Measurements from ENCODE around the gene HAPLN2.

Gene HAPLN2

DNA sequence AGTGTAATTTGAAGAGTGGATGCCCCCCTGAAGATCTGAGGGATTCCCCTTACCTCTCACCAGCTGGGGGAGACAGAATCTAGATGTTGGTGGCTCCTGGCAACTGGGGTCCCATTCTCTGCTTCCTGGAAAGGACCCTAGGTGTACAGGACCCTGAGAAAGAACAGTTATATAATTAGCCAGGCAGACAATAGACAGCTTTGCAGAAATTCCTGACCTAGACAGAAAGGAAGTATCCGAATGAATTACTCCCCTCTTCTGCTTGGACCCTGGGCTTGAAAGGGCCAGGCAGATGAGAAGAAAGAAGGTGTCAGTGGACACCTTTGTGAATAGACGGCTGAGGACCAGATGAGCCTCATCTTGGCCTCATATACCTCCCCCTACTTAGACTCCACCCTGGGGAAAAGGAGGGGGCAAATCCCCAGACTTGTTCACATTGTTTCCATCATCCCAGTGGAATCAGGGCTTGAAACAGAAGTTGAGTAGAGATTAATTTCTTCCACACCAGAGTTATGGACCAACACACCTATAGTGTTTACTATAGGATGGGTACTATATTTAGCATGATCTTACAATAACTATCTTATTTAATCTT, 45.1 kb upstream of the HAPLN2 start:
- Histone ChIP-seq H3K79me1 (ENCODE audit: low read length) (peaks cover 2% of the 10 kb centered on the region), H3K9me3 (ENCODE audit: insufficient read depth, low read depth, low read length) (no peaks in the 10 kb centered on the region), H3K23ac (ENCODE audit: low read length) (no peak overlapping the region), H3K4me1 (ENCODE audit: control insufficient read depth in 1 of 2, insufficient read depth in 2 of 2, low read length in 2 of 2) (peaks cover 0 to 3% of the 10 kb centered on the region in 2 experiments), H2BK120ac (ENCODE audit: insufficient read depth, low read length, poor library complexity) (no peak overlapping the region), H2BK12ac (ENCODE audit: low read length) (no peak overlapping the region), H3K14ac (ENCODE audit: low read length) (no peak overlapping the region), H3K27me3 (ENCODE audit: insufficient read depth, low read length) (no peaks in the 10 kb centered on the region), H3K27ac (ENCODE audit: low read depth, low read length) (no peak overlapping the region), H2AK5ac (ENCODE audit: low read length) (no peak overlapping the region), H3K79me2 (ENCODE audit: control insufficient read depth, insufficient read depth, low read length, poor library complexity) (peaks cover 5% of the 10 kb centered on the region), H4K91ac (ENCODE audit: low read depth, low read length) (no peak overlapping the region), H3K18ac (ENCODE audit: low read length) (no peak overlapping the region), H3K4ac (ENCODE audit: low read depth, low read length) (no peak overlapping the region), H4K8ac (ENCODE audit: low read depth, low read length) (no peak overlapping the region), H3K9ac (ENCODE audit: low read length) (no peak overlapping the region), H3K4me3 (ENCODE audit: low read depth, low read length) (no peak overlapping the region), H3K4me2 (ENCODE audit: low read length) (no peak overlapping the region), H4K12ac (ENCODE audit: low read depth, low read length) (no peak overlapping the region), H2BK5ac (ENCODE audit: low read depth, low read length, poor library complexity) (no peak overlapping the region), H2AFZ (ENCODE audit: insufficient read depth, low read length, poor library complexity) (no peak overlapping the region), H3K36me3 (ENCODE audit: control insufficient read depth in 1 of 2, insufficient read depth in 2 of 2, low read length in 2 of 2) (peaks cover 2% of the 10 kb centered on the region in 2 experiments)
- no CpG with 5 or more reads among the region's 2 CpGs for WGBS (ENCODE audit: extremely low coverage, insufficient coverage, insufficient read length)
- no peak for DNase-seq

DNA sequence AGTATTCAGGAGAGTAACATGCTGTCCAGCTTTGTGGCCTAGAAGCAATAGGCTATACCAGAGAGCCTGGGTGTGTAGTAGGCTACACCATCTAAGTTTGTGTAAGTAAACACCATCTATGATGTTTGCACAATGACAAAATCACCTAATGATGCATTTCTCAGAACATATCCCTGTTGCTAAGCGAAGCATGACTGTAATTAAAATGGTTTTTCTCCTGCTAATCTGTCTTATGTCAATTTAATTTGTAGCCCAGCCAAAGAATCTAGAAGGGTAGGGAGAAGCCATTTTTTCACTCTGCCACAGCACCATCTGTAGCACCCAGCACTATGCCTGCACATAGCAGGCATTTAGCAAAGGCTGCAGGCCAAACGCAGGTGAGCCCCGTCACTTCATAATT, 41.7 kb upstream of the HAPLN2 start:
- Histone ChIP-seq H3K14ac (ENCODE audit: low read length) (no peak overlapping the region), H3K79me1 (ENCODE audit: low read length) (no peaks in the 10 kb centered on the region), H3K4me3 (ENCODE audit: low read depth, low read length) (no peak overlapping the region), H2BK5ac (ENCODE audit: low read depth, low read length, poor library complexity) (no peak overlapping the region), H3K36me3 (ENCODE audit: control insufficient read depth in 1 of 2, insufficient read depth in 2 of 2, low read length in 2 of 2) (no peaks in the 10 kb centered on the region), H3K27ac (ENCODE audit: low read depth, low read length) (no peak overlapping the region), H3K18ac (ENCODE audit: low read length) (no peak overlapping the region), H3K23ac (ENCODE audit: low read length) (no peak overlapping the region), H3K9ac (ENCODE audit: low read length) (no peak overlapping the region), H3K79me2 (ENCODE audit: control insufficient read depth, insufficient read depth, low read length, poor library complexity) (no peaks in the 10 kb centered on the region), H2BK120ac (ENCODE audit: insufficient read depth, low read length, poor library complexity) (no peak overlapping the region), H3K4ac (ENCODE audit: low read depth, low read length) (no peak overlapping the region), H3K27me3 (ENCODE audit: insufficient read depth, low read length) (no peaks in the 10 kb centered on the region), H2AK5ac (ENCODE audit: low read length) (no peak overlapping the region), H3K4me1 (ENCODE audit: control insufficient read depth in 1 of 2, insufficient read depth in 2 of 2, low read length in 2 of 2) (no peaks in the 10 kb centered on the region), H3K4me2 (ENCODE audit: low read length) (no peak overlapping the region), H2BK12ac (ENCODE audit: low read length) (no peak overlapping the region), H2AFZ (ENCODE audit: insufficient read depth, low read length, poor library complexity) (no peak overlapping the region), H4K12ac (ENCODE audit: low read depth, low read length) (no peak overlapping the region), H4K8ac (ENCODE audit: low read depth, low read length) (no peak overlapping the region), H3K9me3 (ENCODE audit: insufficient read depth, low read depth, low read length) (no peaks in the 10 kb centered on the region), H4K91ac (ENCODE audit: low read depth, low read length) (no peak overlapping the region)
- no CpG with 5 or more reads among the region's 3 CpGs for WGBS (ENCODE audit: extremely low coverage, insufficient coverage, insufficient read length)
- no peak for DNase-seq

DNA sequence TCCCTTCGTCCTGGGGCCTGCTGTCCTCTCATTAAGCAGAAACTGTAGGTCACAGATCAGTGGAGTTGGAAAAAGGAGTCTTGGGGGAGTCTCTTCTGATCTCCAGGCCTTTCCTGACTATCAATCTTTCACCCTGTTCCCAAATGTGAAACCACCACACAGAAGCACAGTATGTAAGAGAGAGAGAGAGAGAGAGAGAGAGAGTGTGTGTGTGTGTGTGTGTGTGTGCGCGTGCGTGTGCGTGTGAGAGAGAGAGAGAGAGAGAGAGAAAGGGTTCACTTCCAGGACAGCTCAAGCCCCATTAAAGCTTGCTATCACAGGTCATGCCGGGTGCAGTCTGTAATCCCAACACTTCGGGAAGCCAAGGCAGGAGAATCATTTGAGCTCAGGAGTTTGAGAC, 41.2 kb upstream of the HAPLN2 start:
- Histone ChIP-seq H3K27ac (ENCODE audit: low read depth, low read length) (no peak overlapping the region), H3K79me1 (ENCODE audit: low read length) (no peaks in the 10 kb centered on the region), H2AFZ (ENCODE audit: insufficient read depth, low read length, poor library complexity) (no peak overlapping the region), H3K14ac (ENCODE audit: low read length) (no peak overlapping the region), H2AK5ac (ENCODE audit: low read length) (no peak overlapping the region), H3K9me3 (ENCODE audit: insufficient read depth, low read depth, low read length) (no peaks in the 10 kb centered on the region), H3K4me2 (ENCODE audit: low read length) (no peak overlapping the region), H3K36me3 (ENCODE audit: control insufficient read depth in 1 of 2, insufficient read depth in 2 of 2, low read length in 2 of 2) (no peaks in the 10 kb centered on the region), H4K91ac (ENCODE audit: low read depth, low read length) (no peak overlapping the region), H4K12ac (ENCODE audit: low read depth, low read length) (no peak overlapping the region), H2BK120ac (ENCODE audit: insufficient read depth, low read length, poor library complexity) (no peak overlapping the region), H2BK5ac (ENCODE audit: low read depth, low read length, poor library complexity) (no peak overlapping the region), H2BK12ac (ENCODE audit: low read length) (no peak overlapping the region), H3K9ac (ENCODE audit: low read length) (no peak overlapping the region), H3K4ac (ENCODE audit: low read depth, low read length) (no peak overlapping the region), H3K27me3 (ENCODE audit: insufficient read depth, low read length) (no peaks in the 10 kb centered on the region), H3K23ac (ENCODE audit: low read length) (no peak overlapping the region), H4K8ac (ENCODE audit: low read depth, low read length) (no peak overlapping the region), H3K4me3 (ENCODE audit: low read depth, low read length) (no peak overlapping the region), H3K79me2 (ENCODE audit: control insufficient read depth, insufficient read depth, low read length, poor library complexity) (no peaks in the 10 kb centered on the region), H3K18ac (ENCODE audit: low read length) (no peak overlapping the region), H3K4me1 (ENCODE audit: control insufficient read depth in 1 of 2, insufficient read depth in 2 of 2, low read length in 2 of 2) (no peaks in the 10 kb centered on the region)
- no CpG with 5 or more reads among the region's 7 CpGs for WGBS (ENCODE audit: extremely low coverage, insufficient coverage, insufficient read length)
- DNase-seq = no peak

DNA sequence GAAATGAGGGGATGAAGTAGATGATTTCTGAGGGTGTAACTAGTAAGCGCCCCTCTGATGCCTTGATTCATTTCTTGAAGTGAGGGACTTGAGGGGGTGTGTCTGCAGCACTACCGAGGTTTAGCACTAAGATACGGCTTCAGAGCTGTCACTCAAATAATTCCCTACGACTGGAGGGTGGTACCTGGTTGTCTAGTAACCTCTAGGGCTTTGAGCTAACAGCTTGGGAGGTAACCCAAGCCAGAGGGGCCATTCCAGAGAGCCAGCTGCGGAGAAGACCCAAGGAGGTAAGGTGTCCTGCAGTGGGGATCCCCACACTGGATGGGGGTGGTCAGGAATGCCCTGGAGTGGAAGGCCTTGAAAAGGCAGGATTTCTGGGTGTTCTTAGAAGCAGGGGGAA, 39.7 kb upstream of the HAPLN2 start, which contains the start of gene TTC24:
TTC24 (plus strand) TSS at position 252 of the 400 bp plus-strand sequence. CDS start 1,642 bp downstream, outside the sequence.
- no peaks in the 10 kb centered on the region for H3K79me1 ChIP-seq (ENCODE audit: low read length)
- H3K27me3 ChIP-seq (ENCODE audit: insufficient read depth, low read length) = no peaks in the 10 kb centered on the region
- no peak within 1 kb of the TSS for H2AK5ac ChIP-seq (ENCODE audit: low read length)
- no peak within 1 kb of the TSS for H2AFZ ChIP-seq (ENCODE audit: insufficient read depth, low read length, poor library complexity)
- no peaks in the 10 kb centered on the region for H3K36me3 ChIP-seq (ENCODE audit: control insufficient read depth in 1 of 2, insufficient read depth in 2 of 2, low read length in 2 of 2)
- no peak within 1 kb of the TSS for H2BK12ac ChIP-seq (ENCODE audit: low read length)
- no peak within 1 kb of the TSS for H3K14ac ChIP-seq (ENCODE audit: low read length)
- no peaks in the 10 kb centered on the region for H3K79me2 ChIP-seq (ENCODE audit: control insufficient read depth, insufficient read depth, low read length, poor library complexity)
- H3K4me1 ChIP-seq (ENCODE audit: control insufficient read depth in 1 of 2, insufficient read depth in 2 of 2, low read length in 2 of 2) = no peaks in the 10 kb centered on the region
- H3K4me3 ChIP-seq (ENCODE audit: low read depth, low read length) = no peak within 1 kb of the TSS
- no peak within 1 kb of the TSS for H3K4ac ChIP-seq (ENCODE audit: low read depth, low read length)
- no peak within 1 kb of the TSS for H4K91ac ChIP-seq (ENCODE audit: low read depth, low read length)
- no peak within 1 kb of the TSS for H2BK5ac ChIP-seq (ENCODE audit: low read depth, low read length, poor library complexity)
- H4K8ac ChIP-seq (ENCODE audit: low read depth, low read length) = no peak within 1 kb of the TSS
- no peak within 1 kb of the TSS for H3K4me2 ChIP-seq (ENCODE audit: low read length)
- no peak within 1 kb of the TSS for H2BK120ac ChIP-seq (ENCODE audit: insufficient read depth, low read length, poor library complexity)
- WGBS (ENCODE audit: extremely low coverage, insufficient coverage, insufficient read length) = no CpG with 5 or more reads among the region's 5 CpGs
- no peak within 1 kb of the TSS for H4K12ac ChIP-seq (ENCODE audit: low read depth, low read length)
- H3K27ac ChIP-seq (ENCODE audit: low read depth, low read length) = no peak within 1 kb of the TSS
- no peak within 1 kb of the TSS for H3K18ac ChIP-seq (ENCODE audit: low read length)
- H3K9me3 ChIP-seq (ENCODE audit: insufficient read depth, low read depth, low read length) = no peaks in the 10 kb centered on the region
- no peak within 1 kb of the TSS for H3K9ac ChIP-seq (ENCODE audit: low read length)
- no peak within 1 kb of the TSS for H3K23ac ChIP-seq (ENCODE audit: low read length)
- DNase-seq = no peak
